ENCODE data around the gene KCNH6.

Gene KCNH6

DNA sequence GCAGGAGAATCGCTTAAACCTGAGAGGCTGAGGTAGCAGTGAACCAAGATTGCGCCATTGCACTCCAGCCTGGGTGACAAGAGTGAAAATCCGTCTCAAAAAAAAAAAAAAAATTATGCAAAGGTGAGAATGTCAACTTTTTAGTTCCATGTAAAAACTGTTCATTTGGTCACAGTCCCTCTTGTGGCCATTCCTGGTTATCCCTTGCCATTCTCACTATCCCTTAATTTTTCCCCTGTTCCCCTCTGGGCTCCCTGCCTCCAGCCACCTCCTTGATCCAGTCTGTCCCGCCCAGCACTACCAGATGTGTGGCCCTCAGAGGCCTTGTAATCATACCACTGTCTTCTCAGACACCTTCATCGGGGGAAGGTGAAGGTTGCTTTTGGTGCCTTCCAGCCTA, 50.5 kb downstream of the KCNH6 start:
- no peak for DNase-seq
- peaks cover 34 to 48% of the 10 kb centered on the region in 2 donors for H3K4me1 Mint-ChIP-seq (ENCODE audit: low read depth in 2 of 2)
- peaks cover under 1% of the 10 kb centered on the region for H3K36me3 Mint-ChIP-seq (ENCODE audit: insufficient read depth)
- ATAC-seq (replicated peaks): no peak
- H3K27me3 Mint-ChIP-seq: no peaks in the 10 kb centered on the region
- H3K4me3 Mint-ChIP-seq: no peak overlapping the region
- H3K27ac Mint-ChIP-seq: peak overlapping the region; percentile 45 to 47
- H3K9me3 Mint-ChIP-seq: no peaks in the 10 kb centered on the region

GRCh38 chr17:63578027-63578768, 55.0 kb downstream of the KCNH6 start:
- no peaks in the 10 kb centered on the region for H3K27me3 Mint-ChIP-seq
- no peak for DNase-seq
- peak overlapping the region; percentile 25 to 41 for H3K27ac Mint-ChIP-seq
- peaks cover 35% of the 10 kb centered on the region for H3K36me3 Mint-ChIP-seq (ENCODE audit: insufficient read depth)
- H3K4me3 Mint-ChIP-seq: no peak overlapping the region
- peaks cover 20 to 24% of the 10 kb centered on the region in 2 donors for H3K4me1 Mint-ChIP-seq (ENCODE audit: low read depth in 2 of 2)
- no peak for ATAC-seq (replicated peaks)
- no peaks in the 10 kb centered on the region for H3K9me3 Mint-ChIP-seq

- H3K27ac Mint-ChIP-seq: peak overlapping the region in 1 of 2 donors; percentile 15
- DNase-seq: no peak
- H3K36me3 Mint-ChIP-seq (ENCODE audit: insufficient read depth): peaks cover 35% of the 10 kb centered on the region
- no peaks in the 10 kb centered on the region for H3K27me3 Mint-ChIP-seq
- ATAC-seq (replicated peaks): no peak
- H3K9me3 Mint-ChIP-seq: no peaks in the 10 kb centered on the region
- peaks cover 19 to 26% of the 10 kb centered on the region in 2 donors for H3K4me1 Mint-ChIP-seq (ENCODE audit: low read depth in 2 of 2)
- no peak overlapping the region for H3K4me3 Mint-ChIP-seq
These were observed 55.6 kb downstream of the KCNH6 start for GRCh38 chr17:63578769-63579111.

DNA sequence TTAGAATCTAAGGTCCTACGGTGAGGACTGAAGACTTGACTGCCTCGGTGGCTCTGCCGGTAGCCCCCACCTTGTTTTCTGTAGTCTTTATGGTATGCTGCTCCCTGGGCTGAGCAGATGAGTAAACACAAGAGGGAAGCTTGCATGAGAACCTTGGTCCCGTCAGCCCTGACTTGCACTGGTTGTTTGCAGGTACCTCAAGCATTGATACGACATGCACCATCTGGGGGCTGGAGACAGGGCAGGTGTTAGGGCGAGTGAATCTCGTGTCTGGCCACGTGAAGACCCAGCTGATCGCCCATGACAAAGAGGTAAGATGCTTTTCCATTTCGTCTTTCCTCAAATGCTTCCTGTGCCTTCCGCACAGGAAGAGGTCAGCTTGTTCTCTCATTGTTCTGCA, 56.5 kb downstream of the KCNH6 start:
- Mint-ChIP-seq H3K36me3 (ENCODE audit: insufficient read depth) (peaks cover 42% of the 10 kb centered on the region), H3K4me3 (no peak overlapping the region), H3K27me3 (no peaks in the 10 kb centered on the region), H3K27ac (peak overlapping the region; percentile 24 to 30), H3K4me1 (ENCODE audit: low read depth in 2 of 2) (peaks cover 15 to 22% of the 10 kb centered on the region in 2 donors), H3K9me3 (no peaks in the 10 kb centered on the region)
- ATAC-seq (replicated peaks) (no peak), DNase-seq (no peak)

GRCh38 chr17:63587770-63588169, 64.6 kb downstream of the KCNH6 start:
- Mint-ChIP-seq H3K27me3 (no peaks in the 10 kb centered on the region), H3K36me3 (ENCODE audit: insufficient read depth) (peaks cover 67% of the 10 kb centered on the region), H3K4me3 (no peak overlapping the region), H3K4me1 (ENCODE audit: low read depth in 2 of 2) (peaks cover 17 to 26% of the 10 kb centered on the region in 2 donors), H3K27ac (peak overlapping the region in 1 of 2 donors; percentile 60), H3K9me3 (no peaks in the 10 kb centered on the region)
- DNase-seq (no peak), ATAC-seq (replicated peaks) (no peak)

DNA sequence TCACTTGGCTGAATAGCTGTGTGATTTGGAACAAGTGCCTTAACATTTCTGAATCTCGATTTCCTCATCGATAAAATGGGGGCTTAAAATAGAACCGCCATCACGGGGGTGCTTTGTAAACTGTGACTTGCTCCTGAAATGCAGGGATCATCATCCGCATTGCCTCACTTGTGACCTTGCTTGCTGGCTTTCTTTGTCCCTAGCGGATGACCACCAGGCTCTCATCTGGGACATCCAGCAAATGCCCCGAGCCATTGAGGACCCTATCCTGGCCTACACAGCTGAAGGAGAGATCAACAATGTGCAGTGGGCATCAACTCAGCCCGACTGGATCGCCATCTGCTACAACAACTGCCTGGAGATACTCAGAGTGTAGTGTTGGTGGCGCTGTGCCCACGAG, 65.6 kb downstream of the KCNH6 start:
- DNase-seq (no peak), ATAC-seq (replicated peaks) (no peak)
- Mint-ChIP-seq H3K4me3 (no peak overlapping the region), H3K27ac (no peak overlapping the region), H3K4me1 (ENCODE audit: low read depth in 2 of 2) (peaks cover 25 to 31% of the 10 kb centered on the region in 2 donors), H3K9me3 (no peaks in the 10 kb centered on the region), H3K27me3 (no peaks in the 10 kb centered on the region), H3K36me3 (ENCODE audit: insufficient read depth) (peaks cover 63% of the 10 kb centered on the region)

DNA sequence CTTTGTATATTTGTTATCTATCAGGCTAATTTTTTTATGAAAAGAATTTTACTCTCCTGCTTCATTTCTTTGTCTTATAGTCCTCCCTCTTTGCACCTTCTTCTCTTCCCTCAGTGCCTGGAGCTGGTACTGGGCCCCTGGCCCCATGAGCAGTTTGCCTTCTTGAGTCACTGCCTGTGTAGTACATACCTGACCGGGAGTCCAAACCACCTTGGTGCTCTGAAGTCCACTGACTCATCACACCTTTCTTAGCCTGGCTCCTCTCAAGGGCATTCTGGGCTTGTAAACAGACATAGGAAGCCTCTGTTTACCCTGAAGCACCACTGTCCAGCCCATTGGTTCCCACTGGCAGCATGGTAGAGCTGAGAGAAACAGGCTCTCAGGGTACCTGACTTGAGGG, 66.5 kb downstream of the KCNH6 start:
- Mint-ChIP-seq H3K27me3 (no peaks in the 10 kb centered on the region), H3K9me3 (no peaks in the 10 kb centered on the region), H3K4me3 (no peak overlapping the region), H3K4me1 (ENCODE audit: low read depth in 2 of 2) (peaks cover 24 to 29% of the 10 kb centered on the region in 2 donors), H3K36me3 (ENCODE audit: insufficient read depth) (peaks cover 60% of the 10 kb centered on the region), H3K27ac (no peak overlapping the region)
- DNase-seq (no peak), ATAC-seq (replicated peaks) (no peak)

- H3K36me3 Mint-ChIP-seq (ENCODE audit: insufficient read depth): peaks cover 37% of the 10 kb centered on the region
- no peak overlapping the region for H3K4me3 Mint-ChIP-seq
- no peak for DNase-seq
- peak overlapping the region in 1 of 2 donors; percentile 29 for H3K27ac Mint-ChIP-seq
- H3K4me1 Mint-ChIP-seq (ENCODE audit: low read depth in 2 of 2): peaks cover 21 to 28% of the 10 kb centered on the region in 2 donors
- ATAC-seq (replicated peaks): no peak
- H3K27me3 Mint-ChIP-seq: no peaks in the 10 kb centered on the region
- no peaks in the 10 kb centered on the region for H3K9me3 Mint-ChIP-seq
These were observed 69.6 kb downstream of the KCNH6 start for GRCh38 chr17:63592797-63593196.

DNA sequence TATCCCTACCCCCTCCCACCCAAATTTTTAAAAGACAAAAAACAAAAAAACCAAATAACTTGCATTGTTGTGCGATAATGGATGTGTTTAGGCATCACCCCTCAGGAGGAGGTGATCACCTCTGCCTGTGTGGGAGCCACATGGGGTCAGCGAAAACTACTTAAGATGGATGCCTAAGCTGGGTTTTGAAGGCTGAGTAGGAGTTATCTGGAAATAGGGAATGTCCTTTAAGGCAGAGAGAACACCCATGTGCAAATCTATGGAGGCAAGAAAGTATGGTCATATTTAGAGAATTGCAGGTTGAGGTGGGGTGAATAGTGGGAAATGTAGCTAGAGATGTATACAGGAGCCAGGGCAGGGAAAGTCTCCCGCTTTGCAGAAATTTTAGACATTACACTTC, 72.0 kb downstream of the KCNH6 start:
- Mint-ChIP-seq H3K9me3 (no peaks in the 10 kb centered on the region), H3K27me3 (no peaks in the 10 kb centered on the region), H3K27ac (peak overlapping the region in 1 of 2 donors; percentile 72), H3K4me1 (ENCODE audit: low read depth in 2 of 2) (peaks cover 32 to 36% of the 10 kb centered on the region in 2 donors), H3K36me3 (ENCODE audit: insufficient read depth) (peaks cover 19% of the 10 kb centered on the region), H3K4me3 (peak overlapping the region in 1 of 2 donors; percentile 29)
- DNase-seq (no peak), ATAC-seq (replicated peaks) (no peak)
